Vagina (tissue), 2 donors: ENCODE data around the gene DPYSL5. TPM values are rescaled to one million over a fixed set of nuclear protein-coding genes. Genes with fewer than 3 reads are reported as not detected.

Experiments used
- DNase-seq, 2 donors: peaks; one replicate each; pipeline ENCODE4 v3.0.0-alpha.2; 2017; ENCODE audit errors: extremely low spot score in 2 of 2
- H3K27ac ChIP-seq: fragments of 200-600 bp; sonication (generic); one replicate; pipeline ENCODE4 v1.5.1; 2019
- H3K27me3 ChIP-seq: fragments of 200-600 bp; sonication (generic); one replicate; pipeline ENCODE4 v1.5.1; 2019
- H3K36me3 ChIP-seq, 2 donors: fragments of 200-600 bp; sonication (generic); one replicate each; pipeline ENCODE4 v1.5.1; 2017 to 2019
- H3K4me1 ChIP-seq: fragments of 200-600 bp; sonication (generic); one replicate; pipeline ENCODE4 v1.5.1; 2019
- H3K4me3 ChIP-seq, 2 donors: fragments of 200-600 bp; sonication (generic); 1 replicate in 1 of 2; 2 replicates in 1 of 2; pipeline ENCODE4 v1.5.1; 2016 to 2019
- H3K9me3 ChIP-seq: fragments of 200-600 bp; sonication (generic); one replicate; pipeline ENCODE4 v1.5.1; 2019
- CTCF ChIP-seq, 3 experiments: fragments of 450-650 bp in 2 of 3; fragments of 200-600 bp in 1 of 3; sonication (generic) in 1 of 3; IDR thresholded peaks; one replicate each; pipeline ENCODE4 v1.5.1; 2017 to 2019; ENCODE audit warnings: antibody characterized with exemption in 3 of 3, mild to moderate bottlenecking in 2 of 3, moderate library complexity in 2 of 3
- POLR2A ChIP-seq, 2 donors: fragments of 450-650 bp; IDR thresholded peaks; one replicate each; pipeline ENCODE4 v1.6.1; 2017; ENCODE audit warnings: antibody characterized with exemption in 2 of 2, mild to moderate bottlenecking in 2 of 2, moderate library complexity in 2 of 2
- POLR2AphosphoS5 ChIP-seq, 2 donors: sonication (generic); formaldehyde crosslinking; IDR thresholded peaks; one replicate each; pipeline ENCODE4 v1.9.0; 2017; ENCODE audit warnings: antibody characterized with exemption in 2 of 2, mild to moderate bottlenecking in 2 of 2, low read depth in 1 of 2; ENCODE audit not compliant: insufficient read depth in 1 of 2
- intact Hi-C: fragments of 100-400 bp; cut with DNase I; formaldehyde crosslinking; loops from one replicate; pipeline ENCODE4 v1.15.1; 2023
- total RNA-seq: library from RNA; depleted of rRNA; stranded (reverse); fragments of >200 nt; gene quantifications from one replicate; pipeline ENCODE4 v1.2.3, GENCODE V29; 2016

The DPYSL5 gene
- total RNA-seq, 1 donor from 2014 or later, result 0.74 TPM

GRCh38 chr2:26846334-26847306 lies 1.3 kb upstream of the DPYSL5 start:
- Histone ChIP-seq H3K9me3 (no peaks in the 10 kb centered on the region), H3K27ac (no peak overlapping the region), H3K4me1 (peaks cover 38% of the 10 kb centered on the region), H3K4me3 (peak overlapping the region in 1 of 2 donors; percentile 55), H3K36me3 (no peaks in the 10 kb centered on the region), H3K27me3 (peaks cover 22% of the 10 kb centered on the region)
- peak; percentile 27 to 71 (median 41) for TF ChIP-seq CTCF (IDR thresholded peaks at IDR 0.05)
- no peak for TF ChIP-seq POLR2AphosphoS5 (IDR thresholded peaks at IDR 0.05; ENCODE audit: insufficient read depth in 1 of 2, low read depth in 1 of 2)
- intact Hi-C loops, result loop anchor here (5.0 kb wide), 1 partner anchor 96 kb away; no protein-coding TSS in a partner anchor
- no peak for DNase-seq

- Histone ChIP-seq H3K4me3 (peak overlapping the region; percentile 30 to 55), H3K27me3 (peaks cover 22% of the 10 kb centered on the region), H3K9me3 (no peaks in the 10 kb centered on the region), H3K27ac (no peak overlapping the region), H3K4me1 (peaks cover 38% of the 10 kb centered on the region), H3K36me3 (no peaks in the 10 kb centered on the region)
- TF ChIP-seq POLR2A (IDR thresholded peaks at IDR 0.05) (no peak), POLR2AphosphoS5 (IDR thresholded peaks at IDR 0.05; ENCODE audit: insufficient read depth in 1 of 2, low read depth in 1 of 2) (no peak), CTCF (IDR thresholded peaks at IDR 0.05) (no peak)
- intact Hi-C loops, result loop anchor here (5.0 kb wide), 1 partner anchor 95 kb away; no protein-coding TSS in a partner anchor
- DNase-seq, result no peak
Observed at GRCh38 chr2:26847307-26847654, 651 bp upstream of the DPYSL5 start.

GRCh38 chr2:26848336-26849055 lies 564 bp downstream of the DPYSL5 start:
- no peak overlapping the region for H3K27ac ChIP-seq
- no peak for TF ChIP-seq CTCF (IDR thresholded peaks at IDR 0.05)
- no peak for TF ChIP-seq POLR2AphosphoS5 (IDR thresholded peaks at IDR 0.05; ENCODE audit: insufficient read depth in 1 of 2, low read depth in 1 of 2)
- TF ChIP-seq POLR2A (IDR thresholded peaks at IDR 0.05), result no peak
- H3K4me1 ChIP-seq, result peaks cover 38% of the 10 kb centered on the region
- H3K36me3 ChIP-seq, result no peaks in the 10 kb centered on the region
- intact Hi-C loops, result loop anchor here (5.0 kb wide), 1 partner anchor 94 kb away; no protein-coding TSS in a partner anchor
- no peak for DNase-seq
- H3K27me3 ChIP-seq, result peaks cover 22% of the 10 kb centered on the region
- H3K4me3 ChIP-seq, result peak overlapping the region; percentile 30 to 55
- no peaks in the 10 kb centered on the region for H3K9me3 ChIP-seq

GRCh38 chr2:26849056-26849999 lies 1.4 kb downstream of the DPYSL5 start:
- H3K27ac ChIP-seq, result no peak overlapping the region
- no peaks in the 10 kb centered on the region for H3K9me3 ChIP-seq
- H3K4me3 ChIP-seq, result peak overlapping the region; percentile 30 to 55
- H3K36me3 ChIP-seq, result no peaks in the 10 kb centered on the region
- intact Hi-C loops, result loop anchor here (5.0 kb wide), 1 partner anchor 93 kb away; no protein-coding TSS in a partner anchor
- peaks cover 22% of the 10 kb centered on the region for H3K27me3 ChIP-seq
- TF ChIP-seq POLR2AphosphoS5 (IDR thresholded peaks at IDR 0.05; ENCODE audit: insufficient read depth in 1 of 2, low read depth in 1 of 2), result no peak
- peaks cover 38% of the 10 kb centered on the region for H3K4me1 ChIP-seq
- no peak for DNase-seq
